Posterior vena cava (tissue), 2 donors: ENCODE results near the gene ENTPD8. TPM values are rescaled to one million over a fixed set of nuclear protein-coding genes. Genes with fewer than 3 reads are reported as not detected.
"Not testable (repeated sequence)": the region's sequence is repeated elsewhere in the genome, so short reads cannot be mapped to it uniquely, and the experiment has no call there.

Source experiments
- DNase-seq: peaks from one replicate; pipeline ENCODE4 v3.0.0-alpha.2; 2020; ENCODE audit warnings: low spot score
- intact Hi-C, 2 donors: fragments of 100-400 bp; cut with DNase I; formaldehyde crosslinking; loops; one replicate each; pipeline versions ENCODE4 v1.14.1 to v1.14.2; 2022 to 2023
- microRNA-seq, 2 donors: library from miRNA; unstranded; fragments of <30 nt; microRNA quantifications; one replicate each; pipeline ENCODE4 v1.2.0, GENCODE V29; 2020 to 2021; ENCODE audit warnings: borderline microRNAs expressed in 2 of 2
- total RNA-seq, 2 donors: library from RNA; stranded (reverse); fragmentation: NEBNext Ultra II Directional; extraction: Animal tissue kit (Norgen Biotek cat#: 25700); gene quantifications; one replicate each; pipeline ENCODE4 v1.2.1, GENCODE V29; 2021
- donor health status: DM: yes; HTN: yes; CAD: no.
- donor health status: DM: yes; HTN: yes; CAD: no.

The ENTPD8 gene
- total RNA-seq, 2 donors from 2014 or later, result not detected

- intact Hi-C loops, result no loop called here
- DNase-seq, result no peak
Measured at GRCh38 chr9:137393176-137394150, 47.7 kb downstream of the ENTPD8 start.

GRCh38 chr9:137392232-137393007, 48.7 kb downstream of the ENTPD8 start:
- no peak for DNase-seq
- intact Hi-C loops, result no loop called here

GRCh38 chr9:137391411-137391754, 49.8 kb downstream of the ENTPD8 start:
- no peak for DNase-seq

GRCh38 chr9:137390553-137391410, 50.4 kb downstream of the ENTPD8 start:
- intact Hi-C loops, result no loop called here
- no peak for DNase-seq

More at GRCh38 chr9:137391411-137391754, 49.8 kb downstream of the ENTPD8 start:
- intact Hi-C loops, result no loop called here

- intact Hi-C loops, result no loop called here
- DNase-seq, result no peak
Measured at GRCh38 chr9:137389428-137389746, 51.8 kb downstream of the ENTPD8 start.

GRCh38 chr9:137388589-137389427, 52.3 kb downstream of the ENTPD8 start:
- DNase-seq, result no peak
- intact Hi-C loops, result no loop called here

- intact Hi-C loops, result no loop called here
- DNase-seq, result no peak
Measured at GRCh38 chr9:137387891-137388560, 53.1 kb downstream of the ENTPD8 start.

- DNase-seq, result no peak
- intact Hi-C loops, result no loop called here
Measured at GRCh38 chr9:137387114-137387890, 53.9 kb downstream of the ENTPD8 start.

GRCh38 chr9:137386507-137387113, 54.5 kb downstream of the ENTPD8 start:
- DNase-seq, result peak; percentile 44
- intact Hi-C loops, result not testable (repeated sequence)

GRCh38 chr9:137385061-137385655, 56.0 kb downstream of the ENTPD8 start:
- peak; percentile 64 for DNase-seq
- intact Hi-C loops, result no loop called here

Small RNA genes within 50 kb of the gene (microRNA-seq; reads per million reads assigned to microRNA genes)
- gene MIR7114, result 0.52 to 0.97 reads per million in 2 donors

Other genes with a start within 250 kb of the ENTPD8 start
- 1 to 10 TPM; 4.2 to 8.8 TPM for gene TPRN, start 240.6 kb downstream of the ENTPD8 start, total RNA-seq
- gene TMEM203, start 235.7 kb downstream of the ENTPD8 start, total RNA-seq, result 10 to 100 TPM; 24.8 to 25.2 TPM
- 1 to 10 TPM; 6.7 to 8.1 TPM for gene NDOR1, start 235.7 kb downstream of the ENTPD8 start, total RNA-seq
- gene RNF208, start 219.1 kb downstream of the ENTPD8 start, total RNA-seq, result 1 to 10 TPM; 2.3 to 2.7 TPM
- gene CYSRT1, start 216.2 kb downstream of the ENTPD8 start, total RNA-seq, result under 1 TPM in 1 of 2 donors, not detected in 1; 0.32 TPM
- gene RNF224, start 213.9 kb downstream of the ENTPD8 start, total RNA-seq, result not detected
- gene SLC34A3, start 210.5 kb downstream of the ENTPD8 start, total RNA-seq, result not detected
- gene TUBB4B, start 200.1 kb downstream of the ENTPD8 start, total RNA-seq, result 100 to 1,000 TPM; 178 to 185 TPM
- gene STPG3, start 190.1 kb downstream of the ENTPD8 start, total RNA-seq, result not detected
- 10 to 100 TPM; 33.3 to 36.7 TPM for gene NELFB, start 186.0 kb downstream of the ENTPD8 start, total RNA-seq
- 1 to 10 TPM; 5.3 to 7.0 TPM for gene TOR4A, start 163.6 kb downstream of the ENTPD8 start, total RNA-seq
- 1 to 10 TPM; 5.6 to 9.0 TPM for gene NRARP, start 139.1 kb downstream of the ENTPD8 start, total RNA-seq
- gene EXD3, start 18.2 kb downstream of the ENTPD8 start, total RNA-seq, result 10 to 100 TPM; 13.9 to 14.6 TPM
- gene NOXA1, start 18.0 kb downstream of the ENTPD8 start, total RNA-seq, result 1 to 10 TPM; 2.0 to 2.7 TPM
- gene NSMF, start 18.0 kb upstream of the ENTPD8 start, total RNA-seq, result 10 to 100 TPM; 47.6 to 55.5 TPM
- 1 to 10 TPM; 3.2 to 4.6 TPM for gene PNPLA7, start 109.0 kb upstream of the ENTPD8 start, total RNA-seq
- 10 to 100 TPM; 24.4 to 27.3 TPM for gene MRPL41, start 110.5 kb upstream of the ENTPD8 start, total RNA-seq
- 10 to 100 TPM; 15.9 to 17.7 TPM for gene DPH7, start 137.6 kb upstream of the ENTPD8 start, total RNA-seq
- 10 to 100 TPM in 1 of 2 donors, 1 to 10 TPM in 1; 9.1 to 11.0 TPM for gene ZMYND19, start 149.2 kb upstream of the ENTPD8 start, total RNA-seq
- 10 to 100 TPM; 14.9 to 18.0 TPM for gene ARRDC1, start 164.3 kb upstream of the ENTPD8 start, total RNA-seq
- gene EHMT1, start 177.6 kb upstream of the ENTPD8 start, total RNA-seq, result 10 to 100 TPM; 56.2 to 59.6 TPM